Measurements from ENCODE around the gene LAMA3.

- TF ChIP-seq CTCF (IDR thresholded peaks at IDR 0.05; ENCODE audit: poor library complexity, severe bottlenecking): no peak
- TF ChIP-seq EP300 (conservative IDR thresholded peaks at IDR 0.05; ENCODE audit: poor library complexity, severe bottlenecking): no peak
- TF ChIP-seq EZH2 (IDR thresholded peaks at IDR 0.05; ENCODE audit: borderline replicate concordance, insufficient read depth, low read length, poor library complexity, severe bottlenecking): no peak
Measured at GRCh38 chr18:23943903-23944624, 254.8 kb downstream of the LAMA3 start.
